ENCODE data around the gene HSF5. TPM values are rescaled to one million over a fixed set of nuclear protein-coding genes. Genes with fewer than 3 reads are reported as not detected.

The HSF5 gene
- polyA plus RNA-seq, 2 of the 4 experiments (the other 2 are of a cell fraction): not detected

DNA sequence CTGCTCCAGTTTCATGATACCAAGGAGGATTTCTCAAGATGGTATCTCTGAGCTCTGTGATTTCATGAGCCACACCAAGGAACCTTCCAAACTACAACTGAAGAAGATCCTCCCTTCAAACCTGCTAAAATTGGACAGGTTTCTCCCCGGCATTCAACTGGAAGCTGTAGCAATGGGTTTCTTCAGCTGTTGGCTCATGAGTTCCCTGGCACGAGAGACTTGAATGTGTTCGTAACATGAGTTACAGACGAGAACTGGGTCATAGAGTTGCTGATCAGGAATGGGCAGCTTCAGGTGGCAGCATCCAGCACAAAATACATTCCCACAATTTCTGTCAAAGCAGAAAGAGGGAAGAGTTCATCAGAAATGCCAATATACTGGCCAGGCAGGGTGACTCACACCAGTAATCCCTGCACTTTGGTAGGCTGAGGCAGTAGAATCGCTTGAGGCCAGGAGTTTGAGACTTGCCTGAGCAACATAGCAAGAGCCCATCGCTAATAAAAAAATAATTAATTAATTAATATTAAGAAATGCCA is 3.4 kb upstream of the HSF5 start:
- no peak for DNase-seq (ENCODE audit: low read depth in 1 of 2, low spot score in 1 of 2)
- Histone ChIP-seq H3K4me2 (no peak overlapping the region), H3K4me3 (no peak overlapping the region), H3K27ac (no peak overlapping the region), H3K9me3 (no peaks in the 10 kb centered on the region), H3K4me1 (no peaks in the 10 kb centered on the region)
- no peak for ATAC-seq
- POLR2A ChIA-PET: no interaction called here
- CTCF ChIA-PET: interaction anchor here (0.7 to 1.8 kb wide), 3 partner anchors 10 to 64 kb away, joined by 3 to 6 read pairs (median 3); no protein-coding TSS in a partner anchor
- TF ChIP-seq ESRRA (IDR thresholded peaks at IDR 0.05; ENCODE audit: borderline replicate concordance, low read length) (no peak), POLR2AphosphoS2 (conservative IDR thresholded peaks at IDR 0.05; ENCODE audit: low read length) (no peak), EP300 (IDR thresholded peaks at IDR 0.05) (no peak), SREBF2 (IDR thresholded peaks at IDR 0.05) (no peak), NFE2L2 (conservative IDR thresholded peaks at IDR 0.05; ENCODE audit: low read length) (no peak), BHLHE40 (IDR thresholded peaks at IDR 0.05; ENCODE audit: low read depth, low read length) (no peak), KDM1A (IDR thresholded peaks at IDR 0.05; ENCODE audit: low read depth) (no peak), CBX8 (IDR thresholded peaks at IDR 0.05) (no peak), NPAS2 (CRISPR knock-in tag; IDR thresholded peaks at IDR 0.05; ENCODE audit: borderline replicate concordance) (no peak), FOSB (CRISPR knock-in tag; IDR thresholded peaks at IDR 0.05) (no peak), JUNB (IDR thresholded peaks at IDR 0.05) (no peak), ZC3H11A (IDR thresholded peaks at IDR 0.05) (no peak), HOXB13 (CRISPR knock-in tag; IDR thresholded peaks at IDR 0.05; ENCODE audit: low read depth) (no peak), CHD4 (IDR thresholded peaks at IDR 0.05; ENCODE audit: borderline replicate concordance) (no peak), CHD2 (IDR thresholded peaks at IDR 0.05; ENCODE audit: low read length, partially characterized antibody) (no peak)
- TF ChIP-seq, protein P1, sequence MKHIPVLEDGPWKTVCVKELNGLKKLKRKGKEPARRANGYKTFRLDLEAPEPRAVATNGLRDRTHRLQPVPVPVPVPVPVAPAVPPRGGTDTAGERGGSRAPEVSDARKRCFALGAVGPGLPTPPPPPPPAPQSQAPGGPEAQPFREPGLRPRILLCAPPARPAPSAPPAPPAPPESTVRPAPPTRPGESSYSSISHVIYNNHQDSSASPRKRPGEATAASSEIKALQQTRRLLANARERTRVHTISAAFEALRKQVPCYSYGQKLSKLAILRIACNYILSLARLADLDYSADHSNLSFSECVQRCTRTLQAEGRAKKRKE (CRISPR knock-in tag; IDR thresholded peaks at IDR 0.05; ENCODE audit: low read depth): no peak
- FAIRE-seq: no peak
- WGBS (ENCODE audit: missing lambda C conversion rate): 92% methylated on average over 6 of the region's 6 CpGs

DNA sequence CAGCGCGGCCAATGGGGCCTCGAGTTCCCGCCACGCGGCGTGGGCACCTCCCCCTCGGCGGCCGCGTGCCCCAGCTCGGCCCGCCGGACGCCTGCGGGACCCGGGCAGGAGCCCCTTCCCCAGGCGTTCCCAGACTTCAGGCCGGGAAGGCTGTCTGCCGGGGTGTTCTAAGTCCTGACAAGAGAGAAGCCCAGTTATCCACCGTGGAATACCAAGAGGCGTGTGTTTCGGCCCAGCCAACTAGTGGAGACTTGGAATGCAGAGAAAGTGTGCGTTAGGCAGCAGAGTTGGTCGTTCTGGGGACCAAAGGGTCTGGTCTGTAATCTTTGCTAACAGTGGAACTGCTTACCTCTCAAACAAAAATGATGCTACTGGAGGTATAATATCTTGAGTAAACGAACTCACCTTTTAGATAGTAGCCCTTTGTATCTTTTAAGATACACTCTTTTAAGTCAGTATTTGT is 251 bp upstream of the HSF5 start:
- CTCF ChIA-PET: interaction anchor here (0.8 kb wide), 1 partner anchor 11 kb away, joined by 3 read pairs; no protein-coding TSS in a partner anchor
- FAIRE-seq: no peak

DNA sequence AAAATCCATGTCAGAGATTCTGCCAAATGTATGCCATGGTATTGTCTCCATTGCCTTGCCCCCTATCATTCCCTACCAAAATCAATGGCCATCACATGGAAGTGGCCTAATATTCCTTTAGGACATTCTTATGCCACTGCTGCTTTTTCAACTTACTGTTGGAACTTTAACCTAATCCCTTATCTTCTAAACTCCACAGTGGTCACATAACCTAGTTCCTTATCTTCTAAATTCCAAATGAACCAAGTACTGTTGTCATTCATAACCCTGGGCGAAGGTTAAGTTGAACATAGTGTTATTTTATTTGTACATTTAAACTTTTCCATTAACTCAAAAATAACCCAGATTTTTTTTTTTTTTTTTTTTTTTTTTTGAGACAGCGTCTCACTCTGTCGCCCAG is 3.6 kb downstream of the HSF5 start:
- FAIRE-seq (no peak), ATAC-seq (no peak), DNase-seq (ENCODE audit: low read depth in 1 of 2, low spot score in 1 of 2) (no peak)
- POLR2A ChIA-PET: no interaction called here
- no peaks in the 10 kb centered on the region for H3K9me3 ChIP-seq
- no peak overlapping the region for H3K27ac ChIP-seq
- 74% methylated on average over 3 of the region's 3 CpGs for WGBS (ENCODE audit: missing lambda C conversion rate)
- H3K4me3 ChIP-seq: no peak overlapping the region
- H3K4me1 ChIP-seq: no peaks in the 10 kb centered on the region
- CTCF ChIA-PET: interaction anchor here (0.7 kb wide), 1 partner anchor 9 kb away, joined by 4 read pairs; no protein-coding TSS in a partner anchor
- no peak overlapping the region for H3K4me2 ChIP-seq
- TF ChIP-seq RAD21 (conservative IDR thresholded peaks at IDR 0.05 in 1 of 2, IDR thresholded peaks at IDR 0.05 in 1 of 2): no peak
- TF ChIP-seq MAZ (IDR thresholded peaks at IDR 0.05; ENCODE audit: borderline replicate concordance, low read depth, low read length): no peak
- TF ChIP-seq NR3C1 (IDR thresholded peaks at IDR 0.05): no peak
- TF ChIP-seq, protein P2, sequence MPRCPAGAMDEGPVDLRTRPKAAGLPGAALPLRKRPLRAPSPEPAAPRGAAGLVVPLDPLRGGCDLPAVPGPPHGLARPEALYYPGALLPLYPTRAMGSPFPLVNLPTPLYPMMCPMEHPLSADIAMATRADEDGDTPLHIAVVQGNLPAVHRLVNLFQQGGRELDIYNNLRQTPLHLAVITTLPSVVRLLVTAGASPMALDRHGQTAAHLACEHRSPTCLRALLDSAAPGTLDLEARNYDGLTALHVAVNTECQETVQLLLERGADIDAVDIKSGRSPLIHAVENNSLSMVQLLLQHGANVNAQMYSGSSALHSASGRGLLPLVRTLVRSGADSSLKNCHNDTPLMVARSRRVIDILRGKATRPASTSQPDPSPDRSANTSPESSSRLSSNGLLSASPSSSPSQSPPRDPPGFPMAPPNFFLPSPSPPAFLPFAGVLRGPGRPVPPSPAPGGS (IDR thresholded peaks at IDR 0.05): no peak
- TF ChIP-seq FOSB (CRISPR knock-in tag; IDR thresholded peaks at IDR 0.05): no peak
- no peak for TF ChIP-seq NPAS2 (CRISPR knock-in tag; IDR thresholded peaks at IDR 0.05; ENCODE audit: borderline replicate concordance)
- no peak for TF ChIP-seq HDAC2 (IDR thresholded peaks at IDR 0.05)
- no peak for TF ChIP-seq EHF (CRISPR knock-in tag; IDR thresholded peaks at IDR 0.05)
- TF ChIP-seq, protein P3, sequence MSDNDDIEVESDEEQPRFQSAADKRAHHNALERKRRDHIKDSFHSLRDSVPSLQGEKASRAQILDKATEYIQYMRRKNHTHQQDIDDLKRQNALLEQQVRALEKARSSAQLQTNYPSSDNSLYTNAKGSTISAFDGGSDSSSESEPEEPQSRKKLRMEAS (IDR thresholded peaks at IDR 0.05): no peak
- TF ChIP-seq, protein P4, sequence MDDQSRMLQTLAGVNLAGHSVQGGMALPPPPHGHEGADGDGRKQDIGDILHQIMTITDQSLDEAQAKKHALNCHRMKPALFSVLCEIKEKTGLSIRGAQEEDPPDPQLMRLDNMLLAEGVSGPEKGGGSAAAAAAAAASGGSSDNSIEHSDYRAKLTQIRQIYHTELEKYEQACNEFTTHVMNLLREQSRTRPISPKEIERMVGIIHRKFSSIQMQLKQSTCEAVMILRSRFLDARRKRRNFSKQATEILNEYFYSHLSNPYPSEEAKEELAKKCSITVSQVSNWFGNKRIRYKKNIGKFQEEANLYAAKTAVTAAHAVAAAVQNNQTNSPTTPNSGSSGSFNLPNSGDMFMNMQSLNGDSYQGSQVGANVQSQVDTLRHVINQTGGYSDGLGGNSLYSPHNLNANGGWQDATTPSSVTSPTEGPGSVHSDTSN (IDR thresholded peaks at IDR 0.05): no peak
- no peak for TF ChIP-seq HOXB5 (CRISPR knock-in tag; IDR thresholded peaks at IDR 0.05)
- no peak for TF ChIP-seq HOXB13 (CRISPR knock-in tag; IDR thresholded peaks at IDR 0.05; ENCODE audit: low read depth)

More for the DNA sequence above, 251 bp upstream of the HSF5 start:
- Histone ChIP-seq H3K4me1 (no peaks in the 10 kb centered on the region), H3K4me3 (no peak overlapping the region), H3K9me3 (no peaks in the 10 kb centered on the region), H3K4me2 (no peak overlapping the region), H3K27ac (no peak overlapping the region)
- WGBS (ENCODE audit: missing lambda C conversion rate): 83% methylated on average over 13 of the region's 26 CpGs
- DNase-seq (ENCODE audit: low read depth in 1 of 2, low spot score in 1 of 2) (no peak), ATAC-seq (no peak)
- TF ChIP-seq ZNF302 (CRISPR knock-in tag; IDR thresholded peaks at IDR 0.05): no peak
- TF ChIP-seq NR3C1 (IDR thresholded peaks at IDR 0.05): no peak
- TF ChIP-seq FOSL2 (IDR thresholded peaks at IDR 0.05): no peak
- no peak for TF ChIP-seq FOSL2 (CRISPR knock-in tag; IDR thresholded peaks at IDR 0.05)
- no peak for TF ChIP-seq JUNB (IDR thresholded peaks at IDR 0.05)
- no peak for TF ChIP-seq CEBPB (IDR thresholded peaks at IDR 0.05)
- no peak for TF ChIP-seq JUN (IDR thresholded peaks at IDR 0.05)
- TF ChIP-seq EP300 (IDR thresholded peaks at IDR 0.05): no peak
- TF ChIP-seq ZC3H11A (IDR thresholded peaks at IDR 0.05): no peak
- TF ChIP-seq HEYL (CRISPR knock-in tag; IDR thresholded peaks at IDR 0.05): no peak
- no peak for TF ChIP-seq CBX2 (IDR thresholded peaks at IDR 0.05; ENCODE audit: borderline replicate concordance, low read depth)
- no peak for TF ChIP-seq HDAC2 (IDR thresholded peaks at IDR 0.05)
- TF ChIP-seq SREBF2 (IDR thresholded peaks at IDR 0.05): no peak
- TF ChIP-seq, protein P5, sequence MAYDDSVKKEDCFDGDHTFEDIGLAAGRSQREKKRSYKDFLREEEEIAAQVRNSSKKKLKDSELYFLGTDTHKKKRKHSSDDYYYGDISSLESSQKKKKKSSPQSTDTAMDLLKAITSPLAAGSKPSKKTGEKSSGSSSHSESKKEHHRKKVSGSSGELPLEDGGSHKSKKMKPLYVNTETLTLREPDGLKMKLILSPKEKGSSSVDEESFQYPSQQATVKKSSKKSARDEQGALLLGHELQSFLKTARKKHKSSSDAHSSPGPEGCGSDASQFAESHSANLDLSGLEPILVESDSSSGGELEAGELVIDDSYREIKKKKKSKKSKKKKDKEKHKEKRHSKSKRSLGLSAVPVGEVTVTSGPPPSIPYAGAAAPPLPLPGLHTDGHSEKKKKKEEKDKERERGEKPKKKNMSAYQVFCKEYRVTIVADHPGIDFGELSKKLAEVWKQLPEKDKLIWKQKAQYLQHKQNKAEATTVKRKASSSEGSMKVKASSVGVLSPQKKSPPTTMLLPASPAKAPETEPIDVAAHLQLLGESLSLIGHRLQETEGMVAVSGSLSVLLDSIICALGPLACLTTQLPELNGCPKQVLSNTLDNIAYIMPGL (CRISPR knock-in tag; IDR thresholded peaks at IDR 0.05; ENCODE audit: borderline replicate concordance): no peak
- no peak for TF ChIP-seq RAD21 (conservative IDR thresholded peaks at IDR 0.05 in 1 of 2, IDR thresholded peaks at IDR 0.05 in 1 of 2)
- no peak for TF ChIP-seq POLR2AphosphoS2 (conservative IDR thresholded peaks at IDR 0.05; ENCODE audit: low read length)
- no peak for TF ChIP-seq NPAS2 (CRISPR knock-in tag; IDR thresholded peaks at IDR 0.05; ENCODE audit: borderline replicate concordance)
- no peak for TF ChIP-seq HOXA7 (CRISPR knock-in tag; IDR thresholded peaks at IDR 0.05)
- no peak for TF ChIP-seq HOXB5 (CRISPR knock-in tag; IDR thresholded peaks at IDR 0.05)
- POLR2A ChIA-PET: no interaction called here

Measured in A549 (cell line).